GM13977 (cell line): ENCODE measurements around the gene CD22.

Source experiments
- DNase-seq: peaks from one replicate; pipeline ENCODE4 v3.0.0; 2012; ENCODE audit warnings: low spot score
- in situ Hi-C: fragments of 300-500 bp; cut with MboI; formaldehyde crosslinking; loops from one replicate; pipeline ENCODE4 v1.12.0; 2022; ENCODE audit warnings: low sequenced_read_pairs, low pct_unique_long_range_greater_than_20kb, mixed read lengths, inconsistent platforms; ENCODE audit not compliant: unreplicated experiment
- TF ChIP-seq, protein P1 (sequence below): IDR thresholded peaks from 2 replicates; pipeline ENCODE4 v1.5.1; 2012; ENCODE audit warnings: mild to moderate bottlenecking, control low read depth; ENCODE audit not compliant: insufficient read depth; ENCODE audit errors: extremely low read depth, missing control alignments

Gene CD22

DNA sequence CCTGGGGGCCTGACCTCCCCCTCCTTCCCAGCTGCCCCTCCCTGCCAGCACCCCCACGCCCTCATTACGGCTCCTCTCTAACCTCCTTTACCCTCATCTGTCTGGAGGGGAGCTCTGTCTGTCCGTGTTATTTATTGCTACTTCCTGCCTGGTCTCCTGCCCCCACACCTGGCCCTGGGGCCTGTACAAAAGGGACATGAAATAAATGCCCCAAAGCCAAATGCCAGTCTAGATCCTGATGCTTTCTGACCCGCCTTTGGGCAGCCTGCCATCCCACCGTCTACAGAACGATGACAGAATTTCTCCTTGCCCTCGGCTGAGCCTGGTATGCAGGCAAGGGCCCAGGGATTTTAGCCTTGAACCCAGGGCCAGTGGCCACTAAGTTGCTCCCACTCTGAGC is 15.4 kb upstream of the CD22 start:
- in situ Hi-C loops, result no loop called here
- no peak for DNase-seq
- TF ChIP-seq, protein P1, sequence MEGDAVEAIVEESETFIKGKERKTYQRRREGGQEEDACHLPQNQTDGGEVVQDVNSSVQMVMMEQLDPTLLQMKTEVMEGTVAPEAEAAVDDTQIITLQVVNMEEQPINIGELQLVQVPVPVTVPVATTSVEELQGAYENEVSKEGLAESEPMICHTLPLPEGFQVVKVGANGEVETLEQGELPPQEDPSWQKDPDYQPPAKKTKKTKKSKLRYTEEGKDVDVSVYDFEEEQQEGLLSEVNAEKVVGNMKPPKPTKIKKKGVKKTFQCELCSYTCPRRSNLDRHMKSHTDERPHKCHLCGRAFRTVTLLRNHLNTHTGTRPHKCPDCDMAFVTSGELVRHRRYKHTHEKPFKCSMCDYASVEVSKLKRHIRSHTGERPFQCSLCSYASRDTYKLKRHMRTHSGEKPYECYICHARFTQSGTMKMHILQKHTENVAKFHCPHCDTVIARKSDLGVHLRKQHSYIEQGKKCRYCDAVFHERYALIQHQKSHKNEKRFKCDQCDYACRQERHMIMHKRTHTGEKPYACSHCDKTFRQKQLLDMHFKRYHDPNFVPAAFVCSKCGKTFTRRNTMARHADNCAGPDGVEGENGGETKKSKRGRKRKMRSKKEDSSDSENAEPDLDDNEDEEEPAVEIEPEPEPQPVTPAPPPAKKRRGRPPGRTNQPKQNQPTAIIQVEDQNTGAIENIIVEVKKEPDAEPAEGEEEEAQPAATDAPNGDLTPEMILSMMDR, result no peak

DNA sequence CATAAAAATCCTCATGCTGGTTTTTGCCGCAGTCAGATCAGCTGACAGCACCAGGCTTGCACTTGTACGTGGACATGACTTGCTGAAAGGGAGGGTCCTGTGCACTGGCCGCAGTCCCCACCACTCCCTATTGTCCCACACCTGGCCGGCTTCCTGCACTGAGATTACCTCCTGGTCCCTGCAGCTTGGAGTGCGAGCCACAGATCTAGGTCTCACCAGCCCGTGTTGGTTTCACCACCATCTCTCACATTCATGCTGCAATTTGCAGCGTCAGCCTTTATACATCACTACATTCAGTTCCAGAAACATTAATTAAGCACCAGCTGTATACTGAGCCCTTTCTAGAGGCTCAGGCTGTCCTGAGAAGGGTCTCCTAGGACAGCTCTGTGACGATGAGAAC is 15.0 kb upstream of the CD22 start:
- no peak for DNase-seq
- in situ Hi-C loops, result no loop called here
- TF ChIP-seq, protein P1, result no peak

DNA sequence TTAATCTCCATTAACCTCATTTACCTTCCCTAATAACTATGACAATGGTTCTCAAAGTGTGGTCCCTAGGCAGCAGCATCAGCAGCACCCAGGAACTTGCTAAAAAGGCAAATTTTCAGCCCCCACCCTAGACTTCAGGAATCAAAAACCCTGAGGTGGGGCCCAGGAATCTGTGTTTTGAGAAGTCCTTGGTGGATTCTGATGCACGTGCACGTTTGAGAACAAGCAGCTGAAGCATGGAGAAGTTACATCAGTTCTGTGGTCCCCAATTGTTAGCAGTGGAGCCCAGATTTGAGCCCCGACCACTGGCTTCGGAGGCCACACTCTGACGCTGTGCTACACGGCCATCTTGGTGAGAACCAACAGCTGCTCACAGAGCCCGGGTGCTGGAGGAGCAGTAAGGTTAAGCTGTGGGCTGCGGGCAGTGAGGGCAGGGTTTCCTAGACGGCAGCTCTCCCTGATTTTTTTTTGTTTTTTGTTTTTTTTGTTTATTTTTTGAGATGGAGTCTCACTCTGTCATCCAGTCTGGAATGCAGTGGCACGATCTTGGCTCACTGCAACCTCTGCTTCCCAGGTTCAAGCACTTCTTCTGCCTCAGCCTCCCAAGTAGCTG is 14.0 kb upstream of the CD22 start:
- in situ Hi-C loops, result no loop called here
- DNase-seq, result no peak
- TF ChIP-seq, protein P1, result no peak

DNA sequence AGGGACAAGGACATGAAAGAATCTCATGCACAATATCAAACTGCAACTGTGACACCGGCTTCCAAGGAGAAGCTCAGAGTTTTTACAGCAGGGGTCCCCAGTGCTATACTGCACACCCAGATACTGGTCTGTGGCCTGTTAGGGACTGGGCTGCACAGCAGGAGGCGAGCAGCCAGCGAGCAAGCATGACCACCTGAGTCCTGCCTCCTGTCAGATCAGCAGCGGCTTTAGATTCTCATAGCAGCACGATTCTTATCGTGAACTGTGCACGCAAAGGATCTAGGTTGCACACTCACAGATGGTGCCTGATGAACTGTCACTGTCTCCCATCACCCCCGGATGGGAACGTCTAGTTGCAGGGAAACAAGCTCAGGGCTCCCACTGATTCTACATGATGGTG is 13.1 kb upstream of the CD22 start:
- DNase-seq, result no peak
- TF ChIP-seq, protein P1, result peak; percentile 23
- in situ Hi-C loops, result no loop called here

DNA sequence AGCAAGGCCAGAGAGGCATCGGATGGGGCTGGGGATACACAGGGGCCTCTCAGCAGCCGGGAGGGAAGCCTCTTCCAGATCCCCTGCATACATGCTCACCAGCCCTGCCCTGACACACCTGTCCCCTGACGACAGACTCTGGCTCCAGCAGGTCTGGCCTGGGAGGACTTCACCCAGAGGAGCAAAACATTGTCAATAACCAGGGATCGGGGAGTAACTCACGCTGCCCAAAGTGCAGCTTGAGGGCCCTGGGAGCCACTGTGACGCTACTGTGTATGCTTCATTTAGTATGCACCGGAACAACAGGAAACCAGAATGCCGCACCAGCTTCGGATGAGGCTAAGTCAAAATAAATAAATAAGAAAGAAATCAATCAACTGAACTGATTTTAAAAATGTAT is 12.4 kb upstream of the CD22 start:
- TF ChIP-seq, protein P1, result no peak
- in situ Hi-C loops, result no loop called here
- DNase-seq, result no peak

DNA sequence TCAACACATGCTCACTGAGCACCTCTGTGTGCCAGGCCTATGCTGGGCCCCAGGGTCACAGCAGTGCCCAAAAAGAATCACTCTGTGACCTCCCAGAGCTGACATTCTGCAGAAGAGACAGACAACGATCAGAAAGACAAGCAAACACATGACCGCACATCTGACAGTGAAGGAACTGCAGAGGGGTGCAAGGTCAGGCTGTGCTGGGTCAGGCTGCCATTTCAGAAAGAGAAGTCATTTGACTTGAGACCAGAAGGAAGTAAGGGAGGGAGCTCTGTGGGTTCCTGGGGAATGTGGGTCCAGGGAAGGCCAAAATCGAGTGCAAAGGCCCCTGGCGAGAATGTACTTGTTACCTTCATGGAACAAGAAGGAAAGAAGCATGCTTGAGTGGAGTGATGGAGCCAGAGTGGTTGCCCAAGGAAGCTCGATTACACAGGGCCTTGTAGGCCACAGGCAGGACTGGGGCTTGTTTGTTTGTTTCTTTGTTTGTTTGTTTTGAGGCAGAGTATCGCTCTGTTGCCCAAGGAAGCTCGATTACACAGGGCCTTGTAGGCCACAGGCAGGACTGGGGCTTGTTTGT is 11.4 kb upstream of the CD22 start:
- DNase-seq, result no peak
- in situ Hi-C loops, result no loop called here
- TF ChIP-seq, protein P1, result no peak
